C4-2B (cell line): ENCODE results near the gene ITGB5.

Source experiments
- CTCF ChIP-seq: fragments of 450-650 bp; conservative IDR thresholded peaks from 2 replicates; pipeline ENCODE4 v1.5.1; 2017; ENCODE audit warnings: mild to moderate bottlenecking
- ZFX ChIP-seq: fragments of 450-650 bp; IDR thresholded peaks from 2 replicates; pipeline ENCODE4 v1.6.1; 2017

GRCh38 chr3:124751501-124751900 lies 135.7 kb downstream of the ITGB5 start:
- TF ChIP-seq CTCF (no peak), ZFX (no peak)
